Neural cell (in vitro differentiated cells): ENCODE data around the gene COL18A1. TPM values are rescaled to one million over a fixed set of nuclear protein-coding genes. Genes with fewer than 3 reads are reported as not detected.

Source experiments
- H2AFZ ChIP-seq: fragments of 200-600, 300-800 bp; sonication (generic), shearing (Covaris generic); 2 replicates; pipeline ENCODE4 v1.6.0; 2014; ENCODE audit warnings: low read depth, mild to moderate bottlenecking, antibody characterized with exemption, low read length, moderate library complexity
- H3F3A ChIP-seq: fragments of 200-600 bp; shearing (Covaris generic); 2 replicates; pipeline ENCODE4 v1.6.1; 2016; ENCODE audit warnings: mild to moderate bottlenecking, moderate library complexity, mixed read lengths, antibody characterized with exemption, low read length; ENCODE audit not compliant: insufficient read depth, poor library complexity, severe bottlenecking
- H3K27ac ChIP-seq: fragments of 200-600, 300-800 bp; sonication (generic), shearing (Covaris generic); 2 replicates; pipeline ENCODE4 v1.5.1; 2014; ENCODE audit warnings: mild to moderate bottlenecking, low read length, moderate library complexity
- H3K27me3 ChIP-seq: fragments of 300-800, 200-600 bp; sonication (generic), shearing (Covaris generic); 2 replicates; pipeline ENCODE4 v1.6.0; 2014; ENCODE audit warnings: mild to moderate bottlenecking, low read depth, low read length, moderate library complexity; ENCODE audit not compliant: insufficient read depth
- H3K36me3 ChIP-seq: fragments of 300-800, 200-600 bp; sonication (generic), shearing (Covaris generic); 2 replicates; pipeline ENCODE4 v1.5.1; 2014; ENCODE audit warnings: mild to moderate bottlenecking, antibody characterized with exemption, low read length, moderate library complexity; ENCODE audit not compliant: insufficient read depth
- H3K4me2 ChIP-seq: fragments of 300-800, 200-600 bp; sonication (generic), shearing (Covaris generic); 2 replicates; pipeline ENCODE4 v1.6.0; 2014; ENCODE audit warnings: mild to moderate bottlenecking, low read length
- H3K4me3 ChIP-seq: fragments of 300-800, 200-600 bp; sonication (generic), shearing (Covaris generic); 2 replicates; pipeline ENCODE4 v1.5.1; 2014; ENCODE audit warnings: mild to moderate bottlenecking, low read length, moderate library complexity
- H3K79me2 ChIP-seq: fragments of 200-600 bp; shearing (Covaris generic); replicated peaks from 2 replicates; pipeline ENCODE4 v1.6.0; 2014; ENCODE audit warnings: mild to moderate bottlenecking, low read length, moderate library complexity; ENCODE audit not compliant: insufficient read depth
- H3K9ac ChIP-seq: fragments of 300-800, 200-600 bp; sonication (generic), shearing (Covaris generic); 2 replicates; pipeline ENCODE4 v1.6.1; 2016; ENCODE audit warnings: mild to moderate bottlenecking, low read length, mixed read lengths
- H3K9me2 ChIP-seq: fragments of 200-600 bp; shearing (Covaris generic); 2 replicates; pipeline ENCODE4 v1.6.1; 2016; ENCODE audit warnings: mild to moderate bottlenecking, low read length, mixed read lengths; ENCODE audit not compliant: insufficient read depth
- H3K9me3 ChIP-seq: fragments of 200-600, 300-800 bp; sonication (generic), shearing (Covaris generic); 2 replicates; pipeline ENCODE4 v1.6.1; 2016; ENCODE audit warnings: mild to moderate bottlenecking, mixed run types, low read length, moderate library complexity, mixed read lengths
- H4K20me1 ChIP-seq: fragments of 200-600 bp; shearing (Covaris generic); 2 replicates; pipeline ENCODE4 v1.6.1; 2016; ENCODE audit warnings: mild to moderate bottlenecking, mixed run types; ENCODE audit not compliant: insufficient read depth
- CTCF ChIP-seq: fragments of 450-650 bp; IDR thresholded peaks from 2 replicates; pipeline ENCODE4 v1.5.1; 2014; ENCODE audit warnings: antibody characterized with exemption, mild to moderate bottlenecking, moderate library complexity; ENCODE audit not compliant: poor library complexity, severe bottlenecking
- EP300 ChIP-seq: fragments of 450-650 bp; conservative IDR thresholded peaks from 2 replicates; pipeline ENCODE4 v1.6.1; 2014; ENCODE audit warnings: antibody characterized with exemption, mild to moderate bottlenecking, moderate library complexity; ENCODE audit not compliant: poor library complexity, severe bottlenecking
- EZH2 ChIP-seq: fragments of 200-600, 300-800 bp; shearing (Covaris generic), sonication (generic); IDR thresholded peaks from 2 replicates; pipeline ENCODE4 v1.6.1; 2014; ENCODE audit warnings: antibody characterized with exemption, low read length, borderline replicate concordance, mild to moderate bottlenecking; ENCODE audit not compliant: insufficient read depth, poor library complexity, severe bottlenecking
- MXI1 ChIP-seq: fragments of 450-650 bp; conservative IDR thresholded peaks from 2 replicates; pipeline ENCODE4 v1.6.1; 2014; ENCODE audit warnings: antibody characterized with exemption, mild to moderate bottlenecking; ENCODE audit not compliant: poor library complexity, severe bottlenecking
- POLR2AphosphoS5 ChIP-seq: IDR thresholded peaks from 2 replicates; pipeline ENCODE4 v1.6.1; 2012
- RAD21 ChIP-seq: fragments of 450-650 bp; conservative IDR thresholded peaks from 2 replicates; pipeline ENCODE4 v1.6.1; 2014; ENCODE audit warnings: antibody characterized with exemption, mild to moderate bottlenecking, moderate library complexity
- REST ChIP-seq: IDR thresholded peaks from 2 replicates; pipeline ENCODE4 v1.6.1; 2012; ENCODE audit warnings: borderline replicate concordance
- SMC3 ChIP-seq: fragments of 450-650 bp; conservative IDR thresholded peaks from 2 replicates; pipeline ENCODE4 v1.6.1; 2014; ENCODE audit warnings: antibody characterized with exemption, mild to moderate bottlenecking, moderate library complexity; ENCODE audit not compliant: poor library complexity
- TAF1 ChIP-seq: IDR thresholded peaks from 2 replicates; pipeline ENCODE4 v1.6.1; 2012; ENCODE audit warnings: low read depth
- polyA plus RNA-seq: library from polyadenylated mRNA; depleted of rRNA; stranded (reverse); fragments of >200 nt; gene quantifications from 2 replicates; pipeline ENCODE4 v1.2.3, GENCODE V29; 2014

COL18A1 gene
- polyA plus RNA-seq, 1 donor from 2014 or later = 2.5 TPM

GRCh38 chr21:45465611-45466329, 60.8 kb downstream of the COL18A1 start:
- no peak overlapping the region for H3K4me3 ChIP-seq
- H3K4me2 ChIP-seq = no peak overlapping the region
- TF ChIP-seq CTCF (no peak), TAF1 (no peak), EZH2 (no peak), MXI1 (no peak), EP300 (no peak), POLR2AphosphoS5 (no peak), SMC3 (no peak), RAD21 (no peak), REST (no peak)
- H3K79me2 ChIP-seq = no peaks in the 10 kb centered on the region
- no peaks in the 10 kb centered on the region for H3K27me3 ChIP-seq
- H3K9me2 ChIP-seq = no peaks in the 10 kb centered on the region
- H3K27ac ChIP-seq = no peak overlapping the region
- H3K9me3 ChIP-seq = peaks cover 8% of the 10 kb centered on the region
- no peaks in the 10 kb centered on the region for H4K20me1 ChIP-seq
- H3K9ac ChIP-seq = no peak overlapping the region
- H3F3A ChIP-seq = no peaks in the 10 kb centered on the region
- no peak overlapping the region for H2AFZ ChIP-seq
- no peaks in the 10 kb centered on the region for H3K36me3 ChIP-seq

- H3K9me2 ChIP-seq = no peaks in the 10 kb centered on the region
- no peak overlapping the region for H3K4me3 ChIP-seq
- H2AFZ ChIP-seq = no peak overlapping the region
- H3K4me2 ChIP-seq = no peak overlapping the region
- H3K9me3 ChIP-seq = peaks cover 3% of the 10 kb centered on the region
- no peaks in the 10 kb centered on the region for H3K27me3 ChIP-seq
- TF ChIP-seq RAD21 (no peak), POLR2AphosphoS5 (no peak), TAF1 (no peak), EZH2 (no peak), SMC3 (no peak), MXI1 (no peak), REST (no peak), CTCF (no peak), EP300 (no peak)
- H3F3A ChIP-seq = no peaks in the 10 kb centered on the region
- no peaks in the 10 kb centered on the region for H3K79me2 ChIP-seq
- H3K36me3 ChIP-seq = no peaks in the 10 kb centered on the region
- H4K20me1 ChIP-seq = no peaks in the 10 kb centered on the region
- no peak overlapping the region for H3K9ac ChIP-seq
- H3K27ac ChIP-seq = no peak overlapping the region
These were observed 61.6 kb downstream of the COL18A1 start for GRCh38 chr21:45466330-45467220.
